Osteocyte (in vitro differentiated cells): ENCODE data around the gene TTLL10. TPM values are rescaled to one million over a fixed set of nuclear protein-coding genes. Genes with fewer than 3 reads are reported as not detected.
"Not testable (repeated sequence)": the region's sequence is repeated elsewhere in the genome, so short reads cannot be mapped to it uniquely, and the experiment has no call there.

ENCODE experiments used
- DNase-seq: peaks from one replicate; pipeline ENCODE4 v3.0.0; 2021; ENCODE audit warnings: mixed read lengths; ENCODE audit not compliant: unreplicated experiment; ENCODE audit errors: extremely low spot score
- H3K27ac Mint-ChIP-seq: one replicate; pipeline ENCODE4 v1.8.0; 2021; ENCODE audit warnings: mild to moderate bottlenecking, mixed read lengths; ENCODE audit not compliant: unreplicated experiment
- H3K27me3 Mint-ChIP-seq: one replicate; pipeline ENCODE4 v1.8.0; 2021; ENCODE audit warnings: mixed read lengths; ENCODE audit not compliant: unreplicated experiment
- H3K36me3 Mint-ChIP-seq: one replicate; pipeline ENCODE4 v1.8.0; 2021; ENCODE audit warnings: mixed read lengths; ENCODE audit not compliant: unreplicated experiment
- H3K4me1 Mint-ChIP-seq: one replicate; pipeline ENCODE4 v1.8.0; 2021; ENCODE audit warnings: mixed read lengths; ENCODE audit not compliant: unreplicated experiment
- H3K4me3 Mint-ChIP-seq: one replicate; pipeline ENCODE4 v1.8.0; 2021; ENCODE audit warnings: mild to moderate bottlenecking, moderate library complexity, mixed read lengths; ENCODE audit not compliant: unreplicated experiment
- H3K9me3 Mint-ChIP-seq: one replicate; pipeline ENCODE4 v1.8.0; 2021; ENCODE audit warnings: mixed read lengths; ENCODE audit not compliant: unreplicated experiment
- CTCF ChIP-seq: fragments of 200-600 bp; sonication (generic); IDR thresholded peaks from 2 replicates; pipeline ENCODE4 v1.5.0; 2021; ENCODE audit warnings: antibody characterized with exemption, mild to moderate bottlenecking, moderate library complexity
- total RNA-seq: library from RNA; stranded (reverse); gene quantifications from 2 replicates; pipeline ENCODE4 v1.2.1, GENCODE V29; 2021

TTLL10 gene
- total RNA-seq, 1 donor from 2014 or later, result not detected

- Mint-ChIP-seq H3K36me3 (no peaks in the 10 kb centered on the region), H3K9me3 (no peaks in the 10 kb centered on the region), H3K4me1 (peaks cover 6% of the 10 kb centered on the region), H3K27me3 (peaks cover 15% of the 10 kb centered on the region), H3K27ac (no peak overlapping the region), H3K4me3 (no peak overlapping the region)
- DNase-seq, result no peak
- TF ChIP-seq CTCF, result no peak
Measured at GRCh38 chr1:1173061-1173792, 453 bp upstream of the TTLL10 start.

GRCh38 chr1:1175221-1176062 is 1.8 kb downstream of the TTLL10 start:
- Mint-ChIP-seq H3K4me3 (no peak overlapping the region), H3K27ac (no peak overlapping the region), H3K36me3 (no peaks in the 10 kb centered on the region), H3K9me3 (no peaks in the 10 kb centered on the region), H3K4me1 (no peaks in the 10 kb centered on the region), H3K27me3 (peaks cover 15% of the 10 kb centered on the region)
- no peak for DNase-seq
- no peak for TF ChIP-seq CTCF

- H3K27me3 Mint-ChIP-seq, result peaks cover 15% of the 10 kb centered on the region
- H3K4me1 Mint-ChIP-seq, H3K27ac Mint-ChIP-seq, H3K4me3 Mint-ChIP-seq, H3K9me3 Mint-ChIP-seq, H3K36me3 Mint-ChIP-seq, DNase-seq: not testable (repeated sequence)
Measured at GRCh38 chr1:1176063-1176761, 2.5 kb downstream of the TTLL10 start.

- H3K36me3 Mint-ChIP-seq, result no peaks in the 10 kb centered on the region
- H3K27ac Mint-ChIP-seq, result no peak overlapping the region
- H3K4me3 Mint-ChIP-seq, result no peak overlapping the region
- peaks cover 15% of the 10 kb centered on the region for H3K27me3 Mint-ChIP-seq
- TF ChIP-seq CTCF, result no peak
- no peaks in the 10 kb centered on the region for H3K9me3 Mint-ChIP-seq
- no peaks in the 10 kb centered on the region for H3K4me1 Mint-ChIP-seq
- no peak for DNase-seq
Measured at GRCh38 chr1:1176931-1177330, 3.3 kb downstream of the TTLL10 start.

- no peak overlapping the region for H3K4me3 Mint-ChIP-seq
Measured at GRCh38 chr1:1177452-1178206, 3.9 kb downstream of the TTLL10 start.

More at GRCh38 chr1:1177452-1178206, 3.9 kb downstream of the TTLL10 start:
- peaks cover 15% of the 10 kb centered on the region for H3K27me3 Mint-ChIP-seq
- no peak overlapping the region for H3K27ac Mint-ChIP-seq
- no peaks in the 10 kb centered on the region for H3K9me3 Mint-ChIP-seq
- DNase-seq, result no peak
- TF ChIP-seq CTCF, result no peak
- H3K4me1 Mint-ChIP-seq, result no peaks in the 10 kb centered on the region
- H3K36me3 Mint-ChIP-seq, result no peaks in the 10 kb centered on the region
